ENCODE data around the gene FGF14.

GRCh38 chr13:102325321-102325720, 76.5 kb downstream of the FGF14 start:
- TF ChIP-seq CTCF (IDR thresholded peaks at IDR 0.05; ENCODE audit: low read depth, low read length) (no peak), EZH2phosphoT487 (IDR thresholded peaks at IDR 0.05; ENCODE audit: low read depth) (no peak)
